ENCODE data around the gene ST6GAL1. TPM values are rescaled to one million over a fixed set of nuclear protein-coding genes. Genes with fewer than 3 reads are reported as not detected.

ST6GAL1 gene
- total RNA-seq, 1 experiment from 2014 or later = 15.6 TPM

DNA sequence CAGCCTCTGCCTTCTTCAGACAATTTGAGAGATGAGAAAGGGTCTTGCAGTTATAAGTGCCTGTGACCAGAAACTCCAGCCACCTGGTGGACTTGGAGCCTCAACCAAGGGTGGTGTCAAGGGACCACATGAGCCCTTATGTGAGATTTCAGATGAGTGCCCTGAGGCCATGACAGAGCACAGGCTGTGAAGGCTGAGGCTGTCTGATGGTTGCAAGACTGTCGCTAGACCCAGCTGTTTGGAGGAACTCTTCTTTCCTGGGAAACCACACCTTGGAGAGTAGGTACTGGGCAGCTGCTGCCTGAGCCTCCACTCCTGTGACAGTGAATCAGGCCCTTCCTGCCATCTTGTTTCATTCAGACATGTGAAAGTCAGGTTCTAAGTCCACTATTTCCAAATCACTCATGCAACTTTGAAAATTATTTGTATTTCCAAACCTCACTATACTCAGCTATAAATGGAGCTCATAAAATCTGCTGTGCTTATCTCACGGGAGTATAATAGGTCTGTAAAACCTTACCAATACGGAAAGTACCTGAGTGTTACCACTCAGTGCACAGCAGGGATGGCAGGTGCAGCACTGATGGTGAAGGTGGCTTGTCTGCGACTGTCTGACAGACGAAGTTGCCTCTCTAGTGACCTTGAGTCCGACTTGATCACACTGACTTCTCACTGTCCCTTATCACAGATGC is 109.5 kb downstream of the ST6GAL1 start:
- ChIA-PET RAD21 (ENCODE audit: low non-redundant PET in 1 of 2, low total read pairs in 2 of 2, uncharacterized antibody in 2 of 2, unreplicated experiment in 2 of 2) (no interaction called here), CTCF (no interaction called here), POLR2A (no interaction called here)
- H2AFZ ChIP-seq (ENCODE audit: low read depth, low read length, poor library complexity, severe bottlenecking) = no peak overlapping the region
- no peak overlapping the region for H3K4me3 ChIP-seq (replicated peaks in 1 of 2; ENCODE audit: low read depth in 1 of 2, low read length in 2 of 2)
- H3K27me3 ChIP-seq (ENCODE audit: insufficient read depth, low read length) = no peaks in the 10 kb centered on the region
- no peak for DNase-seq (ENCODE audit: low read depth, low spot score)
- TF ChIP-seq MAX (IDR thresholded peaks at IDR 0.05) (no peak), JUND (IDR thresholded peaks at IDR 0.05) (no peak), CEBPB (IDR thresholded peaks at IDR 0.05; ENCODE audit: low read depth) (no peak), SIN3A (IDR thresholded peaks at IDR 0.05; ENCODE audit: low read depth) (no peak), EGR1 (IDR thresholded peaks at IDR 0.05; ENCODE audit: low read depth) (no peak), EZH2 (IDR thresholded peaks at IDR 0.05) (no peak), EZH2phosphoT487 (IDR thresholded peaks at IDR 0.05; ENCODE audit: borderline replicate concordance) (no peak), POLR2A (IDR thresholded peaks at IDR 0.05; ENCODE audit: borderline replicate concordance, extremely low read depth, insufficient read depth, insufficient read length) (no peak), RAD21 (IDR thresholded peaks at IDR 0.05; ENCODE audit: low read depth) (no peak), REST (IDR thresholded peaks at IDR 0.05; ENCODE audit: low read depth) (no peak), TCF7L2 (IDR thresholded peaks at IDR 0.05; ENCODE audit: borderline replicate concordance, extremely low read depth, insufficient read depth, insufficient read length) (no peak), FOSL1 (IDR thresholded peaks at IDR 0.05; ENCODE audit: low read depth) (no peak), POLR2AphosphoS5 (IDR thresholded peaks at IDR 0.05; ENCODE audit: low read depth, low read length) (no peak), ZNF274 (IDR thresholded peaks at IDR 0.05; ENCODE audit: low read depth, low read length) (no peak)
- TF ChIP-seq, protein P1, sequence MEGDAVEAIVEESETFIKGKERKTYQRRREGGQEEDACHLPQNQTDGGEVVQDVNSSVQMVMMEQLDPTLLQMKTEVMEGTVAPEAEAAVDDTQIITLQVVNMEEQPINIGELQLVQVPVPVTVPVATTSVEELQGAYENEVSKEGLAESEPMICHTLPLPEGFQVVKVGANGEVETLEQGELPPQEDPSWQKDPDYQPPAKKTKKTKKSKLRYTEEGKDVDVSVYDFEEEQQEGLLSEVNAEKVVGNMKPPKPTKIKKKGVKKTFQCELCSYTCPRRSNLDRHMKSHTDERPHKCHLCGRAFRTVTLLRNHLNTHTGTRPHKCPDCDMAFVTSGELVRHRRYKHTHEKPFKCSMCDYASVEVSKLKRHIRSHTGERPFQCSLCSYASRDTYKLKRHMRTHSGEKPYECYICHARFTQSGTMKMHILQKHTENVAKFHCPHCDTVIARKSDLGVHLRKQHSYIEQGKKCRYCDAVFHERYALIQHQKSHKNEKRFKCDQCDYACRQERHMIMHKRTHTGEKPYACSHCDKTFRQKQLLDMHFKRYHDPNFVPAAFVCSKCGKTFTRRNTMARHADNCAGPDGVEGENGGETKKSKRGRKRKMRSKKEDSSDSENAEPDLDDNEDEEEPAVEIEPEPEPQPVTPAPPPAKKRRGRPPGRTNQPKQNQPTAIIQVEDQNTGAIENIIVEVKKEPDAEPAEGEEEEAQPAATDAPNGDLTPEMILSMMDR (IDR thresholded peaks at IDR 0.05 in 2 of 3, conservative IDR thresholded peaks at IDR 0.05 in 1 of 3; ENCODE audit: borderline replicate concordance in 1 of 3, insufficient read depth in 1 of 3, low read depth in 2 of 3, low read length in 2 of 3) = no peak
- no peaks in the 10 kb centered on the region for H3K9me2 ChIP-seq (ENCODE audit: insufficient read depth)
- no peak overlapping the region for H3K4me2 ChIP-seq (ENCODE audit: low read length)
- H3K4me1 ChIP-seq (ENCODE audit: control insufficient read depth in 1 of 2, insufficient read depth in 2 of 2, low read length in 2 of 2) = peaks cover 2 to 18% of the 10 kb centered on the region in 2 experiments; a peak in 3 of 4 replicates
- no peaks in the 10 kb centered on the region for H3K9me3 ChIP-seq (ENCODE audit: control insufficient read depth in 1 of 2, insufficient read depth in 1 of 2, low read depth in 1 of 2, low read length in 2 of 2)
- H4K20me1 ChIP-seq (ENCODE audit: insufficient read depth) = no peaks in the 10 kb centered on the region
- ATAC-seq = no peak
- H3K36me3 ChIP-seq (ENCODE audit: control insufficient read depth in 1 of 2, insufficient read depth in 2 of 2, low read length in 2 of 2) = no peaks in the 10 kb centered on the region
- BruUV-seq (replicated peaks) = no TSS peak
- intact Hi-C loops (cut with micrococcal nuclease) = no loop called here
- no peaks in the 10 kb centered on the region for H3K79me2 ChIP-seq (ENCODE audit: insufficient read depth, low read length)
- no peak overlapping the region for H3K9ac ChIP-seq (ENCODE audit: low read length)
- no peak overlapping the region for H3K27ac ChIP-seq (ENCODE audit: low read depth, low read length)

Data from HCT116 (cell line).